WTC11 (cell line): ENCODE results near the gene CYREN. TPM values are rescaled to one million over a fixed set of nuclear protein-coding genes. Genes with fewer than 3 reads are reported as not detected.

Experiments
- ATAC-seq: fragments of 200-7000 bp; cut with Tn5 transposase; 2 replicates; pipeline ENCODE4 v1.10.0; 2021; ENCODE audit warnings: mild to moderate bottlenecking, moderate library complexity
- CTCF ChIA-PET: fragments of 300-600 bp; sonication (Branson Sonifier 250); formaldehyde crosslinking; loops from one replicate; lab custom pipeline; 2021; ENCODE audit warnings: antibody characterized with exemption; lab: Charles Lee
- POLR2A ChIA-PET: fragments of 350-600 bp; sonication (Branson Sonifier 250); formaldehyde crosslinking; loops from one replicate; lab custom pipeline; 2021; ENCODE audit warnings: antibody characterized with exemption; lab: Charles Lee
- DNase-seq: peaks from one replicate; pipeline ENCODE4 v3.0.0; 2021; ENCODE audit warnings: low spot score
- H3K27ac Mint-ChIP-seq: 2 replicates; pipeline ENCODE4 v1.8.0; 2021; ENCODE audit warnings: mixed read lengths
- H3K27me3 Mint-ChIP-seq: 2 replicates; pipeline ENCODE4 v1.8.0; 2021; ENCODE audit warnings: low read depth, mild to moderate bottlenecking, moderate library complexity, mixed read lengths
- H3K36me3 Mint-ChIP-seq: 2 replicates; pipeline ENCODE4 v1.8.0; 2021; ENCODE audit warnings: mixed read lengths
- H3K4me1 Mint-ChIP-seq: 2 replicates; pipeline ENCODE4 v1.8.0; 2022; ENCODE audit warnings: mixed read lengths
- H3K4me3 Mint-ChIP-seq: 2 replicates; pipeline ENCODE4 v1.8.0; 2021; ENCODE audit warnings: mild to moderate bottlenecking, moderate library complexity, mixed read lengths
- H3K9me3 Mint-ChIP-seq: 2 replicates; pipeline ENCODE4 v1.8.0; 2021; ENCODE audit warnings: mixed read lengths
- CREB1 ChIP-seq: sonication (generic); formaldehyde crosslinking; IDR thresholded peaks from 2 replicates; pipeline ENCODE4 v1.8.0; 2023; ENCODE audit warnings: mild to moderate bottlenecking, missing genetic modification reagents
- ESRRA ChIP-seq: sonication (generic); formaldehyde crosslinking; IDR thresholded peaks from 2 replicates; pipeline ENCODE4 v1.8.1; 2022; ENCODE audit warnings: mild to moderate bottlenecking, missing genetic modification reagents, borderline replicate concordance
- FOXK1 ChIP-seq: sonication (generic); formaldehyde crosslinking; IDR thresholded peaks from 2 replicates; pipeline ENCODE4 v1.8.0; 2022; ENCODE audit warnings: mild to moderate bottlenecking, moderate library complexity, missing genetic modification reagents
- GTF2I ChIP-seq: fragments of 250-450 bp; sonication (Bioruptor Pico); conservative IDR thresholded peaks from 2 replicates; pipeline ENCODE4 v1.4.0; 2021; ENCODE audit warnings: mild to moderate bottlenecking
- JUN ChIP-seq: sonication (generic); formaldehyde crosslinking; IDR thresholded peaks from 2 replicates; pipeline ENCODE4 v1.8.0; 2023; ENCODE audit warnings: mild to moderate bottlenecking, missing genetic modification reagents
- NR1H2 ChIP-seq: sonication (generic); formaldehyde crosslinking; IDR thresholded peaks from 2 replicates; pipeline ENCODE4 v1.9.0; 2021; ENCODE audit warnings: mild to moderate bottlenecking, moderate library complexity, missing genetic modification reagents
- RELA ChIP-seq: sonication (generic); formaldehyde crosslinking; IDR thresholded peaks from 2 replicates; pipeline ENCODE4 v1.8.1; 2022; ENCODE audit warnings: missing genetic modification reagents, mild to moderate bottlenecking, borderline replicate concordance
- TP53 ChIP-seq: sonication (generic); formaldehyde crosslinking; IDR thresholded peaks from 2 replicates; pipeline ENCODE4 v1.8.1; 2023; ENCODE audit warnings: mild to moderate bottlenecking, missing genetic modification reagents
- ZNF263 ChIP-seq: sonication (generic); formaldehyde crosslinking; IDR thresholded peaks from 2 replicates; pipeline ENCODE4 v1.8.1; 2022; ENCODE audit warnings: low read depth, mild to moderate bottlenecking, moderate library complexity, missing genetic modification reagents
- ZNF317 ChIP-seq: sonication (generic); formaldehyde crosslinking; IDR thresholded peaks from 2 replicates; pipeline ENCODE4 v1.8.1; 2023; ENCODE audit warnings: low read depth, mild to moderate bottlenecking, moderate library complexity, missing genetic modification reagents, borderline replicate concordance
- ZNF396 ChIP-seq: fragments of 250-450 bp; sonication (Bioruptor Pico); IDR thresholded peaks from 2 replicates; pipeline ENCODE4 v1.8.0; 2021; ENCODE audit warnings: mild to moderate bottlenecking, moderate library complexity, borderline replicate concordance
- total RNA-seq: library from RNA; stranded (reverse); gene quantifications from 3 replicates; pipeline ENCODE4 v1.2.3, GENCODE V29; 2021
- TF ChIP-seq, protein P1 (sequence below): sonication (generic); formaldehyde crosslinking; IDR thresholded peaks from 2 replicates; pipeline ENCODE4 v1.8.1; 2022; ENCODE audit warnings: mild to moderate bottlenecking, missing genetic modification reagents, moderate library complexity, borderline replicate concordance
- TF ChIP-seq, protein P2 (sequence below): fragments of 250-450 bp; sonication (Bioruptor Pico); IDR thresholded peaks from 2 replicates; pipeline ENCODE4 v1.8.0; 2021; ENCODE audit warnings: mild to moderate bottlenecking
- TF ChIP-seq, protein P3 (sequence below): sonication (generic); formaldehyde crosslinking; IDR thresholded peaks from 2 replicates; pipeline ENCODE4 v1.8.1; 2023; ENCODE audit warnings: mild to moderate bottlenecking, missing genetic modification reagents, borderline replicate concordance
- TF ChIP-seq, protein P4 (sequence below): sonication (generic); formaldehyde crosslinking; IDR thresholded peaks from 2 replicates; pipeline ENCODE4 v1.8.1; 2023; ENCODE audit warnings: mild to moderate bottlenecking, missing genetic modification reagents
- TF ChIP-seq, protein P5 (sequence below): sonication (generic); formaldehyde crosslinking; IDR thresholded peaks from 2 replicates; pipeline ENCODE4 v1.8.1; 2023; ENCODE audit warnings: mild to moderate bottlenecking, missing genetic modification reagents, moderate library complexity
- TF ChIP-seq, protein P6 (sequence below): sonication (generic); formaldehyde crosslinking; IDR thresholded peaks from 2 replicates; pipeline ENCODE4 v1.8.0; 2022; ENCODE audit warnings: missing genetic modification reagents
- TF ChIP-seq, protein P7 (sequence below): sonication (generic); formaldehyde crosslinking; IDR thresholded peaks from 2 replicates; pipeline ENCODE4 v1.8.0; 2022; ENCODE audit warnings: mild to moderate bottlenecking, missing genetic modification reagents

The CYREN gene
- total RNA-seq, 1 experiment from 2014 or later: 37.9 TPM

DNA sequence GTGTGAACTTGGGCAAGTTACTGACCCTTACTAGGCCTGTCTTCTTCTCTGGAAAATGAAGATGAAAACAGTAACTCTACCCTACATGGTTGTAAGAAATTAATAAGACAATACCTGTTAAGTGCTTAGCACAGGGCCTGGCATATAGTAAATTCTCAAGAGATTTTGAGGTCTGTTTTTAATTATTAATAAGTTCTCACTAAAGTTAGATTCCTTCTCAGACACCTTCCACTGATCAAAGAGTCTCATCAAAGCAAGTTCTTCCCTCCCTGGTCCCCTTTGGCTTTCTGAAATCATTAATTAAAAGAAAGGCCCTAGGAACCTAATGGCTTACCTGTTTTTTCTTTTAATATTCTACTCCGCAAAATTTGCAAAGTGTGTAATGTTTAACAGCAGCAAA is 18.1 kb downstream of the CYREN start:
- CTCF ChIA-PET: no interaction called here
- Mint-ChIP-seq H3K27ac (no peak overlapping the region), H3K4me3 (no peak overlapping the region), H3K9me3 (peaks cover 45% of the 10 kb centered on the region), H3K27me3 (peaks cover 5% of the 10 kb centered on the region), H3K36me3 (peaks cover 32% of the 10 kb centered on the region), H3K4me1 (peaks cover 10% of the 10 kb centered on the region)
- POLR2A ChIA-PET: no interaction called here
- TF ChIP-seq FOXK1 (CRISPR knock-in tag) (no peak), GTF2I (CRISPR knock-in tag) (no peak), TP53 (CRISPR knock-in tag) (no peak), RELA (CRISPR knock-in tag) (no peak), ZNF396 (CRISPR knock-in tag) (no peak), NR1H2 (CRISPR knock-in tag) (no peak), ZNF263 (CRISPR knock-in tag) (no peak), CREB1 (CRISPR knock-in tag) (no peak), JUN (CRISPR knock-in tag) (no peak), ZNF317 (no peak), ESRRA (CRISPR knock-in tag) (no peak)
- TF ChIP-seq, protein P1, sequence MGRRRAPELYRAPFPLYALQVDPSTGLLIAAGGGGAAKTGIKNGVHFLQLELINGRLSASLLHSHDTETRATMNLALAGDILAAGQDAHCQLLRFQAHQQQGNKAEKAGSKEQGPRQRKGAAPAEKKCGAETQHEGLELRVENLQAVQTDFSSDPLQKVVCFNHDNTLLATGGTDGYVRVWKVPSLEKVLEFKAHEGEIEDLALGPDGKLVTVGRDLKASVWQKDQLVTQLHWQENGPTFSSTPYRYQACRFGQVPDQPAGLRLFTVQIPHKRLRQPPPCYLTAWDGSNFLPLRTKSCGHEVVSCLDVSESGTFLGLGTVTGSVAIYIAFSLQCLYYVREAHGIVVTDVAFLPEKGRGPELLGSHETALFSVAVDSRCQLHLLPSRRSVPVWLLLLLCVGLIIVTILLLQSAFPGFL (CRISPR knock-in tag): no peak
- TF ChIP-seq, protein P2, sequence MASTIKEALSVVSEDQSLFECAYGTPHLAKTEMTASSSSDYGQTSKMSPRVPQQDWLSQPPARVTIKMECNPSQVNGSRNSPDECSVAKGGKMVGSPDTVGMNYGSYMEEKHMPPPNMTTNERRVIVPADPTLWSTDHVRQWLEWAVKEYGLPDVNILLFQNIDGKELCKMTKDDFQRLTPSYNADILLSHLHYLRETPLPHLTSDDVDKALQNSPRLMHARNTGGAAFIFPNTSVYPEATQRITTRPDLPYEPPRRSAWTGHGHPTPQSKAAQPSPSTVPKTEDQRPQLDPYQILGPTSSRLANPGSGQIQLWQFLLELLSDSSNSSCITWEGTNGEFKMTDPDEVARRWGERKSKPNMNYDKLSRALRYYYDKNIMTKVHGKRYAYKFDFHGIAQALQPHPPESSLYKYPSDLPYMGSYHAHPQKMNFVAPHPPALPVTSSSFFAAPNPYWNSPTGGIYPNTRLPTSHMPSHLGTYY (CRISPR knock-in tag): no peak
- TF ChIP-seq, protein P3, sequence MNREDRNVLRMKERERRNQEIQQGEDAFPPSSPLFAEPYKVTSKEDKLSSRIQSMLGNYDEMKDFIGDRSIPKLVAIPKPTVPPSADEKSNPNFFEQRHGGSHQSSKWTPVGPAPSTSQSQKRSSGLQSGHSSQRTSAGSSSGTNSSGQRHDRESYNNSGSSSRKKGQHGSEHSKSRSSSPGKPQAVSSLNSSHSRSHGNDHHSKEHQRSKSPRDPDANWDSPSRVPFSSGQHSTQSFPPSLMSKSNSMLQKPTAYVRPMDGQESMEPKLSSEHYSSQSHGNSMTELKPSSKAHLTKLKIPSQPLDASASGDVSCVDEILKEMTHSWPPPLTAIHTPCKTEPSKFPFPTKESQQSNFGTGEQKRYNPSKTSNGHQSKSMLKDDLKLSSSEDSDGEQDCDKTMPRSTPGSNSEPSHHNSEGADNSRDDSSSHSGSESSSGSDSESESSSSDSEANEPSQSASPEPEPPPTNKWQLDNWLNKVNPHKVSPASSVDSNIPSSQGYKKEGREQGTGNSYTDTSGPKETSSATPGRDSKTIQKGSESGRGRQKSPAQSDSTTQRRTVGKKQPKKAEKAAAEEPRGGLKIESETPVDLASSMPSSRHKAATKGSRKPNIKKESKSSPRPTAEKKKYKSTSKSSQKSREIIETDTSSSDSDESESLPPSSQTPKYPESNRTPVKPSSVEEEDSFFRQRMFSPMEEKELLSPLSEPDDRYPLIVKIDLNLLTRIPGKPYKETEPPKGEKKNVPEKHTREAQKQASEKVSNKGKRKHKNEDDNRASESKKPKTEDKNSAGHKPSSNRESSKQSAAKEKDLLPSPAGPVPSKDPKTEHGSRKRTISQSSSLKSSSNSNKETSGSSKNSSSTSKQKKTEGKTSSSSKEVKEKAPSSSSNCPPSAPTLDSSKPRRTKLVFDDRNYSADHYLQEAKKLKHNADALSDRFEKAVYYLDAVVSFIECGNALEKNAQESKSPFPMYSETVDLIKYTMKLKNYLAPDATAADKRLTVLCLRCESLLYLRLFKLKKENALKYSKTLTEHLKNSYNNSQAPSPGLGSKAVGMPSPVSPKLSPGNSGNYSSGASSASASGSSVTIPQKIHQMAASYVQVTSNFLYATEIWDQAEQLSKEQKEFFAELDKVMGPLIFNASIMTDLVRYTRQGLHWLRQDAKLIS (CRISPR knock-in tag): no peak
- TF ChIP-seq, protein P4, sequence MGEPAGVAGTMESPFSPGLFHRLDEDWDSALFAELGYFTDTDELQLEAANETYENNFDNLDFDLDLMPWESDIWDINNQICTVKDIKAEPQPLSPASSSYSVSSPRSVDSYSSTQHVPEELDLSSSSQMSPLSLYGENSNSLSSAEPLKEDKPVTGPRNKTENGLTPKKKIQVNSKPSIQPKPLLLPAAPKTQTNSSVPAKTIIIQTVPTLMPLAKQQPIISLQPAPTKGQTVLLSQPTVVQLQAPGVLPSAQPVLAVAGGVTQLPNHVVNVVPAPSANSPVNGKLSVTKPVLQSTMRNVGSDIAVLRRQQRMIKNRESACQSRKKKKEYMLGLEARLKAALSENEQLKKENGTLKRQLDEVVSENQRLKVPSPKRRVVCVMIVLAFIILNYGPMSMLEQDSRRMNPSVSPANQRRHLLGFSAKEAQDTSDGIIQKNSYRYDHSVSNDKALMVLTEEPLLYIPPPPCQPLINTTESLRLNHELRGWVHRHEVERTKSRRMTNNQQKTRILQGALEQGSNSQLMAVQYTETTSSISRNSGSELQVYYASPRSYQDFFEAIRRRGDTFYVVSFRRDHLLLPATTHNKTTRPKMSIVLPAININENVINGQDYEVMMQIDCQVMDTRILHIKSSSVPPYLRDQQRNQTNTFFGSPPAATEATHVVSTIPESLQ (CRISPR knock-in tag): no peak
- TF ChIP-seq, protein P5, sequence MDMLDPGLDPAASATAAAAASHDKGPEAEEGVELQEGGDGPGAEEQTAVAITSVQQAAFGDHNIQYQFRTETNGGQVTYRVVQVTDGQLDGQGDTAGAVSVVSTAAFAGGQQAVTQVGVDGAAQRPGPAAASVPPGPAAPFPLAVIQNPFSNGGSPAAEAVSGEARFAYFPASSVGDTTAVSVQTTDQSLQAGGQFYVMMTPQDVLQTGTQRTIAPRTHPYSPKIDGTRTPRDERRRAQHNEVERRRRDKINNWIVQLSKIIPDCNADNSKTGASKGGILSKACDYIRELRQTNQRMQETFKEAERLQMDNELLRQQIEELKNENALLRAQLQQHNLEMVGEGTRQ (CRISPR knock-in tag): no peak
- TF ChIP-seq, protein P6, sequence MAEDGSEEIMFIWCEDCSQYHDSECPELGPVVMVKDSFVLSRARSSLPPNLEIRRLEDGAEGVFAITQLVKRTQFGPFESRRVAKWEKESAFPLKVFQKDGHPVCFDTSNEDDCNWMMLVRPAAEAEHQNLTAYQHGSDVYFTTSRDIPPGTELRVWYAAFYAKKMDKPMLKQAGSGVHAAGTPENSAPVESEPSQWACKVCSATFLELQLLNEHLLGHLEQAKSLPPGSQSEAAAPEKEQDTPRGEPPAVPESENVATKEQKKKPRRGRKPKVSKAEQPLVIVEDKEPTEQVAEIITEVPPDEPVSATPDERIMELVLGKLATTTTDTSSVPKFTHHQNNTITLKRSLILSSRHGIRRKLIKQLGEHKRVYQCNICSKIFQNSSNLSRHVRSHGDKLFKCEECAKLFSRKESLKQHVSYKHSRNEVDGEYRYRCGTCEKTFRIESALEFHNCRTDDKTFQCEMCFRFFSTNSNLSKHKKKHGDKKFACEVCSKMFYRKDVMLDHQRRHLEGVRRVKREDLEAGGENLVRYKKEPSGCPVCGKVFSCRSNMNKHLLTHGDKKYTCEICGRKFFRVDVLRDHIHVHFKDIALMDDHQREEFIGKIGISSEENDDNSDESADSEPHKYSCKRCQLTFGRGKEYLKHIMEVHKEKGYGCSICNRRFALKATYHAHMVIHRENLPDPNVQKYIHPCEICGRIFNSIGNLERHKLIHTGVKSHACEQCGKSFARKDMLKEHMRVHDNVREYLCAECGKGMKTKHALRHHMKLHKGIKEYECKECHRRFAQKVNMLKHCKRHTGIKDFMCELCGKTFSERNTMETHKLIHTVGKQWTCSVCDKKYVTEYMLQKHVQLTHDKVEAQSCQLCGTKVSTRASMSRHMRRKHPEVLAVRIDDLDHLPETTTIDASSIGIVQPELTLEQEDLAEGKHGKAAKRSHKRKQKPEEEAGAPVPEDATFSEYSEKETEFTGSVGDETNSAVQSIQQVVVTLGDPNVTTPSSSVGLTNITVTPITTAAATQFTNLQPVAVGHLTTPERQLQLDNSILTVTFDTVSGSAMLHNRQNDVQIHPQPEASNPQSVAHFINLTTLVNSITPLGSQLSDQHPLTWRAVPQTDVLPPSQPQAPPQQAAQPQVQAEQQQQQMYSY (CRISPR knock-in tag): no peak
- TF ChIP-seq, protein P7, sequence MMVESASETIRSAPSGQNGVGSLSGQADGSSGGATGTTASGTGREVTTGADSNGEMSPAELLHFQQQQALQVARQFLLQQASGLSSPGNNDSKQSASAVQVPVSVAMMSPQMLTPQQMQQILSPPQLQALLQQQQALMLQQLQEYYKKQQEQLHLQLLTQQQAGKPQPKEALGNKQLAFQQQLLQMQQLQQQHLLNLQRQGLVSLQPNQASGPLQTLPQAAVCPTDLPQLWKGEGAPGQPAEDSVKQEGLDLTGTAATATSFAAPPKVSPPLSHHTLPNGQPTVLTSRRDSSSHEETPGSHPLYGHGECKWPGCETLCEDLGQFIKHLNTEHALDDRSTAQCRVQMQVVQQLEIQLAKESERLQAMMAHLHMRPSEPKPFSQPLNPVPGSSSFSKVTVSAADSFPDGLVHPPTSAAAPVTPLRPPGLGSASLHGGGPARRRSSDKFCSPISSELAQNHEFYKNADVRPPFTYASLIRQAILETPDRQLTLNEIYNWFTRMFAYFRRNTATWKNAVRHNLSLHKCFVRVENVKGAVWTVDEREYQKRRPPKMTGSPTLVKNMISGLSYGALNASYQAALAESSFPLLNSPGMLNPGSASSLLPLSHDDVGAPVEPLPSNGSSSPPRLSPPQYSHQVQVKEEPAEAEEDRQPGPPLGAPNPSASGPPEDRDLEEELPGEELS: no peak
- no peak for ATAC-seq
- DNase-seq: no peak
